COLO668 (cell line): Measurements from ENCODE around the gene NPTN.

Experiments
- DNase-seq: peaks from one replicate; lab custom pipeline; 2025; ENCODE audit not compliant: unreplicated experiment; lab: John Stamatoyannopoulos, UW

Gene NPTN

GRCh38 chr15:73632670-73633058 lies 525 bp downstream of the NPTN start:
- no peak for DNase-seq

- DNase-seq, result no peak
These were observed 1.1 kb downstream of the NPTN start for GRCh38 chr15:73631915-73632669.

DNA sequence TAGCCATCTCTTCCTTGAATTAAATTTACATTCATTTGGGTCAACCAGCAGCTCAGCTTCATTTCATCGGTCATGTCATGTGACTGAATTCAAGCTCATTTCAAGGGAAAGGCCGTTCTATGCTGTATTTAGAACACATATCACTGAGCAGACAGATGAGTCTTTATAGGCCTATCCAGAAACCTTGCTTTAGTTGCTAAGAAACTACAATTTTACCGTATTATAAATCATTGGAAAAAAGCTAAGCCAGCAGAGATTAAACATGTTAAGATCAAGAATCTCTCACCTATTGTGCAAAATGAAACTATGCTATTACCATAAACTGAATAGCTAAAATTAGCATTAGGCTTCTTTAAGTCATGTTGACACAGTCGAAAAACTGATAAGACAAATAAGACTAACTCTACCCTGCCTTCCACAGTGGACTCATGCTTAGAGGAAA lies 2.2 kb downstream of the NPTN start:
- no peak for DNase-seq

DNA sequence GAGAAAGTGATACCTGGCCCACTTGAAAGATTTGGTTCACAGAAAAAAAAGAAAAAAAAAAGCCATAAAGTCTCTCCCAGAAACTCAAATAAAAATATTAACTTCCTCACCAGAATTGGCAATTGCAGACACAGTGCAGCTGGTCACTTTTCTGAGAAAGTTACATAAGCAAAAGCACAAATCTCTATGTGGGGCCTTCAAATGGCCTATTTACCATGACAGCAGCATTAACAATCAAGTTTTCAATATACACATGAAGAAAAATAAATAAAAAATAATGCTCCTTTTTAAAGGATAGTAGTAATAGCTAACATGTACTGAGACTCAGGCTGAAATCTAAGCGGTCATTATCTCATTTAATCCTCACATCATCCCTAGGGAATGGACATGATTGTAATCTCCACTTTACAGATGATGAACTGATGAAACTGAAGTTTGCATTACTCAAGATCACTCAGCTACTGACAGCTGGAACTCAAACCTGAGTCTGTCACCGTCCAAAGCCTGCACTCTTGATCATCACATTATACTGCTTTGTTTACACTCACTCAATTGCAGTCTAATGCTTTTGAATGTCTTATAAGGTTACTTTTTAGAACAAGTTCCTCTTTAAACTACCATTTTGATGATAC lies 3.3 kb downstream of the NPTN start:
- DNase-seq, result no peak

DNA sequence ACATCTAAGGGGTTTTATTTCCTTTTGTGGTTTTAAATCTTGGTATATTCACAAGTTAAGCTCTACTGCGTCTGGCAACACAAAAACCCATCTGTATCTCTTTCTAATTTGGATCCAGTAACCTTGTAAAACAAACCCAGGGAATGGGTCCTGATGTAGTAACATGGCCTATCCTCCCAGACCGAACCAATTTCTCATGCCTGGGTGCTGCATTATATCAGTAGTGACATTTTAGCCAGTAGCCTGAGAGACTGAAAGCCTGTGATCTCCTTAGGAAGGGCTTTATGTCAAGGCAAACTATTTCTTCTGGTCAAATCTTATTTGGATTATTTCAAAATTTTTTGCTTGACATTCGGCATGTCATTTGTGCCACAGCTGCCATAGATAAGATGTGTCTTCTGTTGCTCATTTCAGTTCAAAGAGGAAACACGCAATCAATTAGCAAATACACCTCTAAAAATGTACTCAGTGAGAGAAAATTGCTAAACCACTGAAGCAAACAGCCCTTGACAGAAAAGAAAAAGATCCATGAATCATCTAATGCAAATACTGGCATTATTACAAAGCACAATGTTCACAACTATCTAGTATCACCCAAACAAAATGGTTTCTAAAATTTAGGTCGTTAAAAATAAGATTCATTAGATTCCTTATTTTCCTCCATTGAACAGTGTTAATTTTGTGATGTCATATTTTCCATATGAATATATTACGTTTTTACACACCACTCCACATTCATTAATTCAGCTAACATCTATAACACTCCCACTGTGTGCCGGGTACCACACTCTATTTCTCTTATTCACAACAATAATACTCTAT lies 4.0 kb downstream of the NPTN start:
- no peak for DNase-seq

DNA sequence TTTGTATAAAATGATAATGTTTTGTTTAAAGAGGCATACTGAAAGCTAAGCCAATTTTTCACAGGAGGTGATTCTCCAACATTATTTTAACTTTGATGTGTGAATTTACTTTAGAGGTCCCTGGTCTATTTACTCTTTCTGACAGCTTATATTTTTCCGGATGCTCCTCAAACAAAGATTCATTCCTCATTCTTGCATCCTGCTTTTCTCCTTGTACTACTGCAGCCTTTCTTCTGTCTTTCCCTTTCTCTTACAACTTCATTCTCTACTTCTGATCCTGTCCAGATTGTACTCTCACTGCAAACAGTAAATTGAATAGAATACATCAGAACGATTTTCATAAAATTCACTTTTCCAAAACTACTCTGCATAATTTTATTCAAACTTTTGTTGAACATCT lies 5.1 kb downstream of the NPTN start:
- no peak for DNase-seq

DNA sequence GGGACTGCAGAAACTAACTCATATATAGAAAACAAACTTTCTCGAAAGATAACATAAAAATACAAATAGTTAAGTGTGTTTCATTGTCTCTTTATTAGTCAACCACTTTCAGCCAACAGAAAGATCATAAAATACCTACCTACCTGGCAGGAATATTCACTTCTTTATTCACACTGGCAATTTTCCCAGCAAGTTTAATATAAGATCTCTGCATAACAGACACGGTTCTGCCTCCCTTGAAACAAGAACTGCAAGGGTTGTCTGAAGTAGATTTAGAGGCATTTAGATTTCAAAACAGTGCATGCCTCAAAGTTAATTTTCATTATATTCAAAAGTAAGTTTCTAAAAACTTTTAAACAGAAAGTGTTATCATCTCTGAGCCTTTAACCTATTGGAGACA lies 7.1 kb downstream of the NPTN start:
- DNase-seq, result no peak

GRCh38 chr15:73624530-73624929 lies 8.7 kb downstream of the NPTN start:
- DNase-seq, result no peak

DNA sequence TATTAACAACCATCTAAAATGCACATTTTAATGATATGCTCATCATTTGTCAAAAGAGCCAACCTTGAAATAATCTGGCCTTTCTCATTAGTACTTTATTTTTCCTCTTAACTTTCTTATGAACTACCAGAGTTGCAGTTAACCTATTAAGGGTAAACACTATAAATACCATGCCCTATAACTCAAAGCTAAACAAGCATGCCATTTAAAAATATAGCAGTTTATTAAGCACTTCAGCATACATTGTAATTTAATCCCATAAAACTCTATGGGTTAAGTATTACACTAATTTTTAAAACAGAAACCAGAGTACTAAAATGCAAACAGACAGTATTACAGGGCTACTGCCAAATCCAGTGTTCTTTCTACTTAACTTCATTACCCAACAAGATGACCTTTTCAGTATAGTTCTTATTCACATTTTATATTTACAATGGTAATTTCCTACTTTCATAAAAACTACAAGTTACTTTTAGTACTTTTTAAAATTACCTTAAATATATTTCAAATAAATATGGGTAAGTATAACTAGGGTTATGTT lies 11.8 kb downstream of the NPTN start:
- DNase-seq, result no peak

GRCh38 chr15:73620078-73620477 lies 13.1 kb downstream of the NPTN start:
- no peak for DNase-seq

DNA sequence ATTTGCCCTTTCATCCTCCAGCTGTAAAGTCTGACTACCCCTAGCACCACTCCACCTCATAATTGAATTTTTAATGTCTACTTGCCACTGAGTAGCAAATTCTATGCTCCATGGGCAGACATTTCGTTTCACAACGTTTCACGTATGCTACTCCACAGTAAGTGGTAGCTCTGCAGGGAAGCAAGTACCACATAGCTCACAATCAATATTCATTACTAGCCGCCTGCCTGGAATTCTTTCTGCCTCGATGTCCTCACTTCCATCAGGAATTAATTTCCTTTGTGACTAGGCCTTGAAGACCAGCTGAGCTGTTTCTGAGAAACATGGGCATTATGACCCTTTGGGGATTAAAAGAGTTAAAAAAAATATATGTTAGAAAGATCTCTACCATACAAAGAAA lies 15.3 kb downstream of the NPTN start:
- DNase-seq, result no peak

GRCh38 chr15:73617301-73617831 lies 15.8 kb downstream of the NPTN start:
- DNase-seq, result no peak

DNA sequence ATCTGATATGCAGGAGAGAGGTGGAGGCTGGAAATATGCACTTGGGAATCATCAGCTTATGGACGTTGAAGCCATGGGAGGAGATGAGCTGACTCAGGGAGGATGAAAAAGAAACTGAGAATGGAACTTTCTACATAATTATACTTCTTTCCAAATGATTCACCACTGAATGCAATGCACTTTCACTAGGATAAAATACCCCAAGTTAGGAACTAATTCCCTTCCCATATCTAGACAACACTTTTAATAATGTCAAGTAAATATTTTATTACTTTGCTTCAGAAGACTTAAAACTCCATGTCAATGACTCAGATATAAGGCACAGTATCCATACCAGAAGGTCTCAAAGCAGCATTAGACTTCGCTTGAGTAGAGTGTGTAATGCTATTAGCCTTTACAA lies 24.2 kb downstream of the NPTN start:
- DNase-seq, result no peak

GRCh38 chr15:73608475-73608874 lies 24.7 kb downstream of the NPTN start:
- no peak for DNase-seq

DNA sequence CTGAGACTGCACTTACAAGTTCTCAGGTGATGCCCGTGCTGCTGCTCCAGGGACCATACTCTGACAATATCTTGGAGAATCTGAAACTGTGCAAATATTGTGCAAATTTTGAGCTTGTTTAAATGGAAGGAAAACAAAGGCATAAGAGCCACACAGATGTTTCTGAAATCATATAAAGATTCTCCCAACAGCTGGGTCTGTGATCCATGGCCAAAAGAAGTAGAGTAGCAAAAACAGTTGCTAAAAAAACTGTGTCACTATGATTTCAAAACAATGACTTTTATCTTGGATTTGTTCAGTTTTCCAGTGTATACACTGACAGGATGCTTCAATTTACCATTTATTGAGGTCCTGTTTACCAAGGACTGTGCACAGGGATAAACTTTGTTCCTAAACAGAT lies 25.3 kb downstream of the NPTN start:
- DNase-seq, result no peak

DNA sequence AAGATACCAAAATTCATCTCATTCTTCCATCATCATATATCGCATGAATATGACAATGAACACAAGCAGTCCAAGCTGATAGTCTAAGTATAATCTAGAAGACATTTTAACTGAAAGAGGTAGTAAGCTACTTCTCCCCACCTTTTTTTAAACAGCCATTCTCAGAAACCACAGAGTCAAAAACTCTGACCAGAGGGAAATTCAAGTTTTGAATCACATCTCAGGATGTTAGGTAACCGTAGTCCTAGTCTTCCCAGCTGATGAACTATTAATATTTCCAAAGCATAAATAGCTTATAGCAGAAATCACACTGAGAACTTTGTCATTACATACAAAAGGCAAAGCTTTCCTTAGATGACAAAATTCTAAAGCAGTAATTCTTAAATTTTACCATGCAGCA lies 25.8 kb downstream of the NPTN start:
- DNase-seq, result no peak

- no peak for DNase-seq
These were observed 27.3 kb downstream of the NPTN start for GRCh38 chr15:73605759-73606436.

DNA sequence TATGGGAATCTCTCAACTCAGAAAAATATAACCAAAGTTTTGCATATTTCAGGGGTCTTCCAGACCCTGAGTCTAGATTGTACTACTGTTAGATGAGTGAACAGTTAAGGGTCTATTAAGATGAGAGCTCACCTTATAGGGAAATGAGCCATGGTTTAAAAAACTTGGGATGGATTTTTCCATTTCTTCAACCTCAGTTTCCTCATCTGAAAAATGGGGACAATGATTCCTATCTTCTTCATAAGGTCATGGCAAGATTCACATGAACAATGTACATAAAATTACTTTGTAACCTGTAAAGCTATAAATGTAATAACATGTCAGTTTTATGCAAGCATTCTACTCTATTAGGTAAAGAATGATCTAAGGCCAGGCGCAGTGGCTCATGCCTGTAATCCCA lies 28.7 kb downstream of the NPTN start:
- no peak for DNase-seq

DNA sequence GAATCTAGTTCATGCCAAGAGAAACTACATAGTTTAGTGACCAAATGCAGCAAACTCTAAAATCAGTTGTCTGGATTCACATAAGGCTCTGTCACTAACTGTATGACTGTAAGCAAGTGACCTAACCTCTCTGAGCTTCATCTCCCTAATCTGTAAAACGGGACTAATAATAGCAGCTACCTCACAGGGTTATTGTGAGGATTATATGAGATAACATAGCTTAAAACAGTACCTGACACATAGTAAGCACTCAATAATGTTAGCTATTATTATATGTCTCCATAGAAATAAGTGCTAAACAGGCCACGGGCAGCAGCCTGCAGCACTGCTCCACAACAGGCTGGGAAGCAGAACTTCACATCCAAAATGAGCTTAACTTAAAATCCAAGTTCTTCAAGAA lies 30.2 kb downstream of the NPTN start:
- no peak for DNase-seq

- DNase-seq, result no peak
These were observed 30.7 kb downstream of the NPTN start for GRCh38 chr15:73602446-73602843.
